ENCODE data around the gene HSPA1A. TPM values are rescaled to one million over a fixed set of nuclear protein-coding genes. Genes with fewer than 3 reads are reported as not detected.
A peak's percentile ranks its signal among the peaks of the same experiment; 100 is the strongest.
"Not testable (repeated sequence)": the region's sequence is repeated elsewhere in the genome, so short reads cannot be mapped to it uniquely, and the experiment has no call there.

HSPA1A gene
- total and polyA plus RNA-seq, 12 donors, result 113 to 679 (median 235) TPM

DNA sequence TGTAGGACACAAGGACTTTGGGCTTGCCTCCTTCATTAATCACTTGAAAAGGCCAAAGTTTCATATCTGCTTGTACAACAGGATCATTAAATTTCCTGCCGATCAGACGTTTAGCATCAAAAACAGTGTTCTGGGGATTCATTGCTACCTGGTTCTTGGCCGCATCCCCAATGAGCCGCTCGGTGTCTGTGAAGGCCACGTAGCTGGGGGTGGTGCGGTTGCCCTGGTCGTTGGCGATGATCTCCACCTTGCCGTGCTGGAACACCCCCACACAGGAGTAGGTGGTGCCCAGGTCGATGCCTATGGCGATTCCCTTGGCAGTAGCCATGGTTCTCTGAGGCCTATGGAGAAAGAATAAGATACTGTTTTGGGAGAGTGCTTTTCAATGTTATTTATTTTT is 3.7 kb upstream of the HSPA1A start:
- DNase-seq, result no peak
- no peaks in the 10 kb centered on the region for H3K9me3 ChIP-seq
- ATAC-seq, result no peak
- peaks cover 5 to 28% (median 16%) of the 10 kb centered on the region in 9 donors for H3K4me1 ChIP-seq
- WGBS, 2 donors, result 94% methylated on average over 12 of the region's 12 CpGs
- H3K4me3 ChIP-seq, result no peak overlapping the region
- H3K27me3 ChIP-seq, result no peaks in the 10 kb centered on the region
- TF ChIP-seq, protein P1, sequence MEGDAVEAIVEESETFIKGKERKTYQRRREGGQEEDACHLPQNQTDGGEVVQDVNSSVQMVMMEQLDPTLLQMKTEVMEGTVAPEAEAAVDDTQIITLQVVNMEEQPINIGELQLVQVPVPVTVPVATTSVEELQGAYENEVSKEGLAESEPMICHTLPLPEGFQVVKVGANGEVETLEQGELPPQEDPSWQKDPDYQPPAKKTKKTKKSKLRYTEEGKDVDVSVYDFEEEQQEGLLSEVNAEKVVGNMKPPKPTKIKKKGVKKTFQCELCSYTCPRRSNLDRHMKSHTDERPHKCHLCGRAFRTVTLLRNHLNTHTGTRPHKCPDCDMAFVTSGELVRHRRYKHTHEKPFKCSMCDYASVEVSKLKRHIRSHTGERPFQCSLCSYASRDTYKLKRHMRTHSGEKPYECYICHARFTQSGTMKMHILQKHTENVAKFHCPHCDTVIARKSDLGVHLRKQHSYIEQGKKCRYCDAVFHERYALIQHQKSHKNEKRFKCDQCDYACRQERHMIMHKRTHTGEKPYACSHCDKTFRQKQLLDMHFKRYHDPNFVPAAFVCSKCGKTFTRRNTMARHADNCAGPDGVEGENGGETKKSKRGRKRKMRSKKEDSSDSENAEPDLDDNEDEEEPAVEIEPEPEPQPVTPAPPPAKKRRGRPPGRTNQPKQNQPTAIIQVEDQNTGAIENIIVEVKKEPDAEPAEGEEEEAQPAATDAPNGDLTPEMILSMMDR (IDR thresholded peaks at IDR 0.05), result no peak
- no peaks in the 10 kb centered on the region for H3K36me3 ChIP-seq
- intact Hi-C loops (cut with DNase I), result loop anchor here in 1 of 10 donors (5.0 kb wide), 1 partner anchor 74 kb away; the partner anchor contains the start of gene CLIC1
- H3K27ac ChIP-seq, result no peak overlapping the region

DNA sequence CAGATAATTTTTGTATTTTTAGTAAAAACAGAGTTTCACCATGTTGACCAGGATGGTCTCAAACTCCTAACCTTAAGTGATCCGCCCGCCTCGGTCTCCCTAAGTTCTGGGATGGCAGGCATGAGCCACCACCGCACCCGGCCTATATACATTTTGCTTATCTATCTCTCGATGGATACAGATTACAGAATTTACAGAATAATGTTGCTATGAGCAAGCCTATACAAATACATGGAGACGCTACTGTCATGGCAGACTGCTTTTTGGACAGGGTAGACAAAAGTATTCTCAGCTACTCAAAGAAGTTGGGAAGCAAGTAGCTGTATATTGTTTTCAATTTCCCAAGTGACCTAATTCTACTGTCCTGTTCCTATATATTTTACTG is 1.9 kb upstream of the HSPA1A start:
- H3K9me3 ChIP-seq, result no peaks in the 10 kb centered on the region
- TF ChIP-seq, protein P1 (IDR thresholded peaks at IDR 0.05), result no peak
- H3K36me3 ChIP-seq, result no peaks in the 10 kb centered on the region
- WGBS, 2 donors, result 95 to 96% methylated on average over 7 of the region's 7 CpGs
- peak overlapping the region; percentile 95 to 100 (median 99) for H3K27ac ChIP-seq
- H3K4me3 ChIP-seq, result peak overlapping the region in 6 of 10 donors; percentile 58 to 71 (median 70)
- ATAC-seq (no peak), DNase-seq (no peak)
- peaks cover 5 to 27% (median 16%) of the 10 kb centered on the region in 9 donors for H3K4me1 ChIP-seq
- intact Hi-C loops (cut with DNase I), result loop anchor here in 1 of 10 donors (5.0 kb wide), 1 partner anchor 76 kb away; the partner anchor contains the start of gene CLIC1
- H3K27me3 ChIP-seq, result no peaks in the 10 kb centered on the region

DNA sequence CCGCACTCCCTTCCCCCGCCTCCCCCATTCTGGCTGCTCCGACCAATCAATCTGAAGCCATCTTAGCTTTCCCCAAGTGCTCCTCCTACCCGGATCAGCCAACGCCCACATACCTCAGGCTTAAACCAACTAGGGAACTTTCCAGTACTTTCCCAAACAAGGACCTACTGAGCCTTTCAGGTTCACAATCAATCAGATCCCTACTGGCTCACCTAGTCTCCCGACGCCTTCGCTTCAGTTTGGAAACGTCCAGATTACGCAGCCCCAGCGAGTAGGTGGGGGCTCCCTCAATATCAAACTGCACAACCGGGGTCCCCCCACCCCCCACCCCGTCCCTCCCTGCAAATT is 692 bp upstream of the HSPA1A start:
- H3K4me3 ChIP-seq, result peak overlapping the region; percentile 52 to 71 (median 64)
- DNase-seq (peak; percentile 93 to 98), ATAC-seq (peak; percentile 79 to 89 (median 88))
- intact Hi-C loops (cut with DNase I), result loop anchor here in 1 of 10 donors (5.0 kb wide), 1 partner anchor 77 kb away; the partner anchor contains the start of gene CLIC1
- H3K27me3 ChIP-seq, result no peaks in the 10 kb centered on the region
- no peaks in the 10 kb centered on the region for H3K36me3 ChIP-seq
- 0 to 1% methylated on average over 13 of the region's 13 CpGs for WGBS, 2 donors
- peaks cover 7 to 38% (median 26%) of the 10 kb centered on the region in 9 donors for H3K4me1 ChIP-seq
- H3K9me3 ChIP-seq, result no peaks in the 10 kb centered on the region
- H3K27ac ChIP-seq, result peak overlapping the region; percentile 95 to 100 (median 99)
- TF ChIP-seq, protein P1 (IDR thresholded peaks at IDR 0.05), result no peak

DNA sequence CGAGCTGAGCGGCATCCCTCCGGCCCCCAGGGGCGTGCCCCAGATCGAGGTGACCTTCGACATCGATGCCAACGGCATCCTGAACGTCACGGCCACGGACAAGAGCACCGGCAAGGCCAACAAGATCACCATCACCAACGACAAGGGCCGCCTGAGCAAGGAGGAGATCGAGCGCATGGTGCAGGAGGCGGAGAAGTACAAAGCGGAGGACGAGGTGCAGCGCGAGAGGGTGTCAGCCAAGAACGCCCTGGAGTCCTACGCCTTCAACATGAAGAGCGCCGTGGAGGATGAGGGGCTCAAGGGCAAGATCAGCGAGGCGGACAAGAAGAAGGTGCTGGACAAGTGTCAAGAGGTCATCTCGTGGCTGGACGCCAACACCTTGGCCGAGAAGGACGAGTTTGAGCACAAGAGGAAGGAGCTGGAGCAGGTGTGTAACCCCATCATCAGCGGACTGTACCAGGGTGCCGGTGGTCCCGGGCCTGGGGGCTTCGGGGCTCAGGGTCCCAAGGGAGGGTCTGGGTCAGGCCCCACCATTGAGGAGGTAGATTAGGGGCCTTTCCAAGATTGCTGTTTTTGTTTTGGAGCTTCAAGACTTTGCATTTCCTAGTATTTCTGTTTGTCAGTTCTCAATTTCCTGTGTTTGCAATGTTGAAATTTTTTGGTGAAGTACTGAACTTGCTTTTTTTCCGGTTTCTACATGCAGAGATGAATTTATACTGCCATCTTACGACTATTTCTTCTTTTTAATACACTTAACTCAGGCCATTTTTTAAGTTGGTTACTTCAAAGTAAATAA is 2.0 kb downstream of the HSPA1A start:
- TF ChIP-seq, protein P1 (IDR thresholded peaks at IDR 0.05), result peak in 4 of 9 donors; percentile 20 to 43 (median 33)
- H3K27me3 ChIP-seq; ATAC-seq; H3K36me3 ChIP-seq; H3K9me3 ChIP-seq; intact Hi-C loops (cut with DNase I); DNase-seq: not testable (repeated sequence)
- H3K27ac ChIP-seq, result peak overlapping the region; percentile 72 to 99 (median 98)
- peaks cover 12 to 59% (median 43%) of the 10 kb centered on the region in 9 donors for H3K4me1 ChIP-seq
- H3K4me3 ChIP-seq, result peak overlapping the region; percentile 41 to 75 (median 64)
- WGBS, 2 donors, result 26 to 36% methylated on average over 14 of the region's 37 CpGs

DNA sequence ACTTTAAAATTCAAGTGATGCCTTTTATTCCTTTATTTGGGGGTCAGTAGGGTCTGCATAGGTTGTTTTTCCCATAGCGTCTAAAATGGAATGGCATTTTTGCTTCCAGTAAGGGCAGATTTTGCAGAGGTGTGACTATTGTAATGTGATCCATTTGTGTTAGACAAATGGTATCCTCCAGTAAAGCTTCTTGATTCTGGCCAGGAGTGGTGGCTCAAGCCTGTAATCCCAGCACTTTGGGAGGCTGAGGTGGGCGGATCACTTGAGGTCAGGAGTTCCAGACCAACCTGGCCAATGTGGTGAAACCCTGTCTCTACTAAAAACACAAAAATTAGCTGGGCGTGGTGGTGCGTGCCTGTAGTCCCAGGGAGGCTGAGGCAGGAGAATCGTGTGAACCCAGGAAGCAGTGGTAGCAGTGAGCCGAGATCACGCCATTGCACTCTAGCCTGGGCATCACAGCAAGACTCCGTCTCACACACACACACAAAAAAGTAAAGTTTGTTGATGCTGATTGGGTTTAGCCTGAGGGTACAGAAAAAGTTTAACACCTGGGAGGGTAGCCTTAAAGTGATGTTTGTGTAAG is 2.7 kb downstream of the HSPA1A start:
- peak overlapping the region; percentile 41 to 75 (median 64) for H3K4me3 ChIP-seq
- H3K9me3 ChIP-seq; DNase-seq; ATAC-seq; H3K36me3 ChIP-seq; intact Hi-C loops (cut with DNase I); H3K27me3 ChIP-seq: not testable (repeated sequence)
- H3K27ac ChIP-seq, result peak overlapping the region; percentile 72 to 99 (median 98)
- WGBS, 2 donors, result 44 to 48% methylated on average over 8 of the region's 8 CpGs
- H3K4me1 ChIP-seq, result peaks cover 14 to 62% (median 49%) of the 10 kb centered on the region in 9 donors

Measured in heart right ventricle (tissue), 16 donors.